IMR-90 (cell line): ENCODE data around the gene ITGB4. TPM values are rescaled to one million over a fixed set of nuclear protein-coding genes. Genes with fewer than 3 reads are reported as not detected.
A peak's percentile ranks its signal among the peaks of the same experiment; 100 is the strongest.

Experiments used
- ATAC-seq: fragments of 200-7000 bp; cut with Tn5 transposase; 2 replicates; pipeline ENCODE4 v1.9.1; 2020; ENCODE audit warnings: low read depth, mild to moderate bottlenecking, moderate library complexity
- Bru-seq: library from RNA; stranded (reverse); fragments of 400-500 nt; gene quantifications from one replicate; lab custom pipeline; 2021; lab: Mats Ljungman, UMichigan
- BruChase-seq, 2 experiments: library from RNA; stranded (reverse); fragments of 400-500 nt; gene quantifications; one replicate each; lab custom pipeline; 2021; lab: Mats Ljungman, UMichigan
- BruUV-seq: library from RNA; stranded (reverse); fragments of 400-500 nt; replicated peaks from 2 replicates; lab custom pipeline; 2021; lab: Mats Ljungman, UMichigan
- CTCF ChIA-PET: fragments of 300-600 bp; formaldehyde crosslinking; extraction: SDS; loops from one replicate; lab custom pipeline; 2021; ENCODE audit warnings: antibody characterized with exemption; lab: Yijun Ruan, JAX
- POLR2A ChIA-PET: fragments of 300-600 bp; sonication (Branson Sonifier 250); formaldehyde crosslinking; loops from one replicate; lab custom pipeline; 2022; ENCODE audit warnings: antibody characterized with exemption; ENCODE audit not compliant: unreplicated experiment; lab: Charles Lee
- DNase-seq: peaks from one replicate; pipeline ENCODE4 v3.0.0; 2013
- H2AFZ ChIP-seq: replicated peaks from 2 replicates; pipeline ENCODE3; 2013; ENCODE audit warnings: low read length, mild to moderate bottlenecking; ENCODE audit not compliant: poor library complexity
- H2AK5ac ChIP-seq: 2 replicates; pipeline ENCODE4 v1.6.1; 2013; ENCODE audit warnings: low read depth, low read length, inconsistent platforms
- H2AK9ac ChIP-seq: replicated peaks from 2 replicates; pipeline ENCODE3; 2013; ENCODE audit warnings: mild to moderate bottlenecking, low read depth, low read length, moderate library complexity; ENCODE audit not compliant: poor library complexity
- H2BK120ac ChIP-seq: 2 replicates; pipeline ENCODE4 v1.6.1; 2013; ENCODE audit warnings: low read depth, low read length, inconsistent platforms
- H2BK15ac ChIP-seq: 3 replicates; pipeline ENCODE4 v1.6.1; 2013; ENCODE audit warnings: low read depth, low read length, inconsistent platforms
- H2BK20ac ChIP-seq: 2 replicates; pipeline ENCODE4 v1.6.1; 2013; ENCODE audit warnings: low read depth, mild to moderate bottlenecking, inconsistent platforms, low read length, moderate library complexity
- H2BK5ac ChIP-seq: 2 replicates; pipeline ENCODE4 v1.6.1; 2013; ENCODE audit warnings: mild to moderate bottlenecking, low read depth, low read length, inconsistent platforms; ENCODE audit not compliant: poor library complexity, severe bottlenecking
- H3K14ac ChIP-seq: replicated peaks from 2 replicates; pipeline ENCODE4 v1.6.1; 2013; ENCODE audit warnings: low read depth, low read length, inconsistent platforms
- H3K18ac ChIP-seq: 2 replicates; pipeline ENCODE4 v1.6.1; 2013; ENCODE audit warnings: low read depth, low read length, control low read depth
- H3K23ac ChIP-seq: 2 replicates; pipeline ENCODE4 v1.6.1; 2013; ENCODE audit warnings: low read depth, low read length, inconsistent platforms
- H3K27ac ChIP-seq: 2 replicates; pipeline ENCODE4 v1.5.1; 2013; ENCODE audit warnings: mild to moderate bottlenecking, control low read depth, low read length; ENCODE audit not compliant: insufficient read depth
- H3K27me3 ChIP-seq: 2 replicates; pipeline ENCODE4 v1.6.1; 2013; ENCODE audit warnings: low read length; ENCODE audit not compliant: control insufficient read depth, insufficient read depth
- H3K36me3 ChIP-seq: 2 replicates; pipeline ENCODE4 v1.6.1; 2013; ENCODE audit warnings: low read length, mixed read lengths; ENCODE audit not compliant: control insufficient read depth, insufficient read depth
- H3K4ac ChIP-seq: 2 replicates; pipeline ENCODE4 v1.6.1; 2013; ENCODE audit warnings: low read depth, low read length, inconsistent platforms
- H3K4me1 ChIP-seq: 2 replicates; pipeline ENCODE4 v1.6.1; 2013; ENCODE audit warnings: low read length, mixed read lengths; ENCODE audit not compliant: control insufficient read depth, insufficient read depth
- H3K4me2 ChIP-seq: 2 replicates; pipeline ENCODE4 v1.6.1; 2013; ENCODE audit warnings: low read depth, mild to moderate bottlenecking, control low read depth, low read length, moderate library complexity
- H3K4me3 ChIP-seq: 2 replicates; pipeline ENCODE4 v1.5.1; 2013; ENCODE audit warnings: low read depth, mild to moderate bottlenecking, control low read depth, low read length, moderate library complexity; ENCODE audit not compliant: insufficient read depth
- H3K56ac ChIP-seq: 2 replicates; pipeline ENCODE4 v1.6.1; 2013; ENCODE audit warnings: low read length, inconsistent platforms; ENCODE audit not compliant: insufficient read depth; ENCODE audit errors: extremely low read depth
- H3K79me1 ChIP-seq, 2 experiments: 2 replicates each; pipeline ENCODE4 v1.6.1; 2013; ENCODE audit warnings: low read length in 2 of 2, inconsistent platforms in 1 of 2, low read depth in 1 of 2
- H3K9ac ChIP-seq: 2 replicates; pipeline ENCODE4 v1.6.1; 2013; ENCODE audit warnings: low read depth, low read length, control low read depth
- H3K9me1 ChIP-seq: 2 replicates; pipeline ENCODE4 v1.6.1; 2013; ENCODE audit warnings: low read length, inconsistent platforms; ENCODE audit not compliant: insufficient read depth
- H3K9me3 ChIP-seq: 2 replicates; pipeline ENCODE4 v1.6.1; 2013; ENCODE audit warnings: low read length; ENCODE audit not compliant: control insufficient read depth, insufficient read depth
- H4K20me1 ChIP-seq: 2 replicates; pipeline ENCODE4 v1.6.1; 2013; ENCODE audit warnings: low read length, inconsistent platforms; ENCODE audit not compliant: insufficient read depth
- H4K5ac ChIP-seq: 2 replicates; pipeline ENCODE4 v1.6.1; 2013; ENCODE audit warnings: mild to moderate bottlenecking, low read depth, low read length, control low read depth
- H4K8ac ChIP-seq, 2 experiments: 2 replicates each; pipeline ENCODE4 v1.6.1; 2013; ENCODE audit warnings: low read depth in 2 of 2, low read length in 2 of 2, control low read depth in 1 of 2, inconsistent platforms in 1 of 2
- H4K91ac ChIP-seq: 2 replicates; pipeline ENCODE4 v1.6.1; 2013; ENCODE audit warnings: low read depth, low read length, inconsistent platforms; ENCODE audit not compliant: insufficient read depth
- BHLHE40 ChIP-seq: fragments of 150-350 bp; IDR thresholded peaks from 2 replicates; pipeline ENCODE4 v1.6.1; 2016; ENCODE audit warnings: mild to moderate bottlenecking, low read depth, low read length
- CHD1 ChIP-seq: IDR thresholded peaks from 2 replicates; pipeline ENCODE4 v1.6.1; 2012; ENCODE audit warnings: low read depth, low read length, improper control_type of control experiment
- CTCF ChIP-seq: conservative IDR thresholded peaks from 2 replicates; pipeline ENCODE4 v1.5.1; 2012; ENCODE audit warnings: mild to moderate bottlenecking, low read depth, low read length, improper control_type of control experiment
- MAZ ChIP-seq: IDR thresholded peaks from 2 replicates; pipeline ENCODE4 v1.6.1; 2012; ENCODE audit warnings: low read depth, mild to moderate bottlenecking, low read length, improper control_type of control experiment, moderate library complexity, borderline replicate concordance
- NFE2L2 ChIP-seq: fragments of 150-350 bp; IDR thresholded peaks from 2 replicates; pipeline ENCODE4 v1.6.1; 2016; ENCODE audit warnings: low read depth, mild to moderate bottlenecking, low read length
- RCOR1 ChIP-seq: IDR thresholded peaks from 2 replicates; pipeline ENCODE4 v1.6.1; 2012; ENCODE audit warnings: mild to moderate bottlenecking, low read length, improper control_type of control experiment; ENCODE audit not compliant: insufficient replicate concordance
- RFX5 ChIP-seq: IDR thresholded peaks from 2 replicates; pipeline ENCODE4 v1.8.0; 2012; ENCODE audit warnings: low read depth, mild to moderate bottlenecking, low read length, moderate library complexity
- WGBS, 2 experiments: methylation state at CpG; one replicate each; pipeline versions ENCODE4 v1.1.5 to v1.1.7; 2013; ENCODE audit warnings: missing lambda C conversion rate in 2 of 2; ENCODE audit not compliant: insufficient read length in 1 of 2; ENCODE audit errors: extremely low coverage in 2 of 2; 5-methylcytosine and 5-hydroxymethylcytosine counted together
- dilution Hi-C: fragments of 300-500 bp; cut with HindIII; formaldehyde crosslinking; loops from one replicate; pipeline ENCODE4 v1.14.3; 2018; ENCODE audit warnings: low sequenced_read_pairs; ENCODE audit not compliant: unreplicated experiment
- in situ Hi-C: fragments of 300-500 bp; cut with MboI; formaldehyde crosslinking; loops from 3 replicates; pipeline ENCODE4 v1.14.3; 2019; ENCODE audit warnings: low sequenced_read_pairs, inconsistent platforms, mixed read lengths
- intact Hi-C: fragments of 100-400 bp; cut with micrococcal nuclease; formaldehyde crosslinking; loops from 2 replicates; pipeline ENCODE4 v1.10.0; 2022
- long read RNA-seq: library from polyadenylated mRNA; unstranded; transcript quantifications from one replicate; pipeline ENCODE4 v2.0.0, GENCODE V29; 2021; ENCODE audit not compliant: unreplicated experiment
- polyA plus RNA-seq, 3 experiments: library from polyadenylated mRNA; depleted of rRNA; stranded (reverse); fragments of >200 nt; gene quantifications; 2 replicates each; pipeline ENCODE4 v1.2.3, GENCODE V29; 2012; ENCODE audit warnings: low replicate concordance in 1 of 3
- total RNA-seq: library from RNA; depleted of rRNA; stranded (reverse); fragments of >200 nt; gene quantifications from 2 replicates; pipeline ENCODE4 v1.2.3, GENCODE V29; 2012; rRNA removed
- TF ChIP-seq, protein P1 (sequence below): fragments of 150-350 bp; IDR thresholded peaks from 2 replicates; pipeline ENCODE4 v1.6.1; 2016; ENCODE audit warnings: low read depth, mild to moderate bottlenecking, low read length, moderate library complexity, borderline replicate concordance

Gene ITGB4
- under 0.01 TPM in 1 of 2 replicates, not detected in the other for total RNA-seq
- 0.27 and 0.39 TPM in 2 replicates for polyA plus RNA-seq (2012; rRNA removed)
- polyA plus RNA-seq (2012; cell fraction: cytosol; rRNA removed), result 0.04 and 0.36 TPM in 2 replicates
- polyA plus RNA-seq (2012; cell fraction: nucleus; rRNA removed; ENCODE audit: low replicate concordance), result 0.63 and 1.5 TPM in 2 replicates
- percentile 11 among the genes with signal in this experiment for Bru-seq, nascent RNA
- percentile 10 among the genes with signal in this experiment for BruChase-seq, experiment 1, labeled RNA remaining after a 6-hour chase
- BruChase-seq, experiment 2, labeled RNA remaining after a 2-hour chase, result percentile 13 among the genes with signal in this experiment
- long read RNA-seq, result 0 reads

DNA sequence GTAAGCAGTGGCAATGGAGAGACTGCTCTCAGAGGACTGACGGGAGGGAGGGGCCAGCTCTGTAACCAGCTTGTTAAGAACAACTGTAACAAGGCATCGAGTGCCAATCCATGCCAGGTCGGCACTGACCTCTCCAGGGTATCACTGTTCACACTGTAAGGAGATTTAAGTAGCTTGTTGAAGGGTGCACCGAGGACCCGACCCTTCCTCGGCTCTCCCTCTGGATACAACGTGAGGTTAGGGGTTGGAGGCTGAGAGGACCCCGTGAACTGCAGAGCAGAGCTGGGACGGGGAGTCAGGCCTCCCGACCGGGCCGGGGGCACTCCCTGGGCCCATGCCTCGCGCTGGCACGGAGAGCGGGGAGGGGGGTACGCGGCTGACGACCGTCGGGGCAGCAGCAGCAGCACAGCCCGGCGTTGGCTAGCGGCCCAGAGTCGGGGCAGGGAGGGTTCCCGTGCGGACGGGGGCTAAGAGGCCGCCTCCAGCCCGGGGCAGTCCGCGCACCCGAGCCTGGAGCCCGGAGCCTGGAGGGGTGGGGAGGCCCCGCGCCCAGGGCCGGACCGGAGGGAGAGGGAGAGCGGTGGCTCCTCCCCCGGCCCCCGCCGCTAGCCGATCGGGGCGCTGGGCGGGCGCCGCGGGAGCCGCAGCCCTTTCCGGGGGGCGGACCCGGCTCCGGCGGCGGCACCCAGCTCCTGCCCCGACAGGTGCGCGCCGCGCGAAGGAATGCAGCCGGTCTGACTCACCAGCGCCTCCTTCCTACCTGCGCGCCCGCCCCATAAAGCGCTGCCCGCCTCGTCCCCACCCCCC lies at the start of gene ITGB4:
ITGB4 (plus strand) TSS at position 804 of the 807 bp plus-strand sequence. CDS start 3,245 bp downstream, outside the sequence.
- TF ChIP-seq CTCF (no peak), RCOR1 (no peak), CHD1 (no peak), BHLHE40 (no peak), RFX5 (no peak), MAZ (no peak), NFE2L2 (no peak)
- TF ChIP-seq, protein P1, sequence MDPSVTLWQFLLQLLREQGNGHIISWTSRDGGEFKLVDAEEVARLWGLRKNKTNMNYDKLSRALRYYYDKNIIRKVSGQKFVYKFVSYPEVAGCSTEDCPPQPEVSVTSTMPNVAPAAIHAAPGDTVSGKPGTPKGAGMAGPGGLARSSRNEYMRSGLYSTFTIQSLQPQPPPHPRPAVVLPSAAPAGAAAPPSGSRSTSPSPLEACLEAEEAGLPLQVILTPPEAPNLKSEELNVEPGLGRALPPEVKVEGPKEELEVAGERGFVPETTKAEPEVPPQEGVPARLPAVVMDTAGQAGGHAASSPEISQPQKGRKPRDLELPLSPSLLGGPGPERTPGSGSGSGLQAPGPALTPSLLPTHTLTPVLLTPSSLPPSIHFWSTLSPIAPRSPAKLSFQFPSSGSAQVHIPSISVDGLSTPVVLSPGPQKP, result no peak
- 3% methylated on average over 7 of the region's 70 CpGs; no CpG with 5 or more reads in 1 of the 2 experiments for WGBS, 2 experiments
- in situ Hi-C loops, result no loop called here
- Histone ChIP-seq H2AK9ac (peak within 1 kb of the TSS; percentile 24), H2AFZ (peak within 1 kb of the TSS; percentile 78), H4K91ac (no peak within 1 kb of the TSS), H3K23ac (peak within 1 kb of the TSS; percentile 51; the same call in 1 of the 2 replicates), H2BK120ac (no peak within 1 kb of the TSS), H4K5ac (no peak within 1 kb of the TSS), H3K79me1 (no peaks in the 10 kb centered on the region), H2BK15ac (no peak within 1 kb of the TSS), H3K4ac (no peak within 1 kb of the TSS), H3K4me3 (peak within 1 kb of the TSS; percentile 13; the same call in 1 of the 2 replicates), H2BK20ac (no peak within 1 kb of the TSS), H3K27me3 (peaks cover 56% of the 10 kb centered on the region), H3K56ac (no peak within 1 kb of the TSS), H3K9ac (no peak within 1 kb of the TSS), H2AK5ac (no peak within 1 kb of the TSS), H2BK5ac (no peak within 1 kb of the TSS), H3K27ac (no peak within 1 kb of the TSS), H4K20me1 (no peaks in the 10 kb centered on the region), H3K14ac (no peak within 1 kb of the TSS), H3K4me2 (peak within 1 kb of the TSS; percentile 50; the same call in 1 of the 2 replicates), H3K18ac (no peak within 1 kb of the TSS), H3K9me1 (no peaks in the 10 kb centered on the region), H4K8ac (no peak within 1 kb of the TSS), H3K9me3 (no peaks in the 10 kb centered on the region), H3K4me1 (no peaks in the 10 kb centered on the region), H3K36me3 (no peaks in the 10 kb centered on the region)
- CTCF ChIA-PET, result no interaction called here
- intact Hi-C loops, result no loop called here
- ATAC-seq (peak; percentile 52), DNase-seq (no peak)
- dilution Hi-C loops, result no loop called here
- POLR2A ChIA-PET, result no interaction called here
- BruUV-seq, result no TSS peak
